HG02623 (cell line): ENCODE data around the gene MPPE1.
"Not testable (repeated sequence)": the region's sequence is repeated elsewhere in the genome, so short reads cannot be mapped to it uniquely, and the experiment has no call there.

Source experiments
- ATAC-seq: cut with Tn5 transposase; IDR thresholded peaks from one replicate; pipeline ENCODE4 v1.9.1; 2021; ENCODE audit warnings: moderate library complexity; ENCODE audit not compliant: unreplicated experiment

MPPE1 gene

DNA sequence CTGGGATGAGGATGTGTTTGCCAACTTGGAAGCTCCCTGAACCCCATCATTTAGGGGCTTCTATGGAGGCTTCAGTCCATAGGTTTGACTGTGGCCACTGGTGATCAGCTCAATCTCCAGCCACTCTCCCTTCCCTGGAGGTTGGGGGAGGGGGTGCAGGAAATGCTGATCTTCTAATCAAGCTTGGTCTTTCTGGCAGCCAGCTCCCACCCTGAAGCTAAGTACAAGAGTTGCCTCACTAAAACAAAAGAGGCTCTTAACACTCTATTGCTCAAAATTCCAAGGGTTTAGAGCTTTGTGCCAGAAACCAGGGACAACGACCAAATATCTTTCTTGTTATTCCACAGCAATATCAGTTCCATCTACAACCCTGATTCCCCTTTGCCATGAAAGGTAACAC lies 19.4 kb upstream of the MPPE1 start:
- ATAC-seq = no peak

DNA sequence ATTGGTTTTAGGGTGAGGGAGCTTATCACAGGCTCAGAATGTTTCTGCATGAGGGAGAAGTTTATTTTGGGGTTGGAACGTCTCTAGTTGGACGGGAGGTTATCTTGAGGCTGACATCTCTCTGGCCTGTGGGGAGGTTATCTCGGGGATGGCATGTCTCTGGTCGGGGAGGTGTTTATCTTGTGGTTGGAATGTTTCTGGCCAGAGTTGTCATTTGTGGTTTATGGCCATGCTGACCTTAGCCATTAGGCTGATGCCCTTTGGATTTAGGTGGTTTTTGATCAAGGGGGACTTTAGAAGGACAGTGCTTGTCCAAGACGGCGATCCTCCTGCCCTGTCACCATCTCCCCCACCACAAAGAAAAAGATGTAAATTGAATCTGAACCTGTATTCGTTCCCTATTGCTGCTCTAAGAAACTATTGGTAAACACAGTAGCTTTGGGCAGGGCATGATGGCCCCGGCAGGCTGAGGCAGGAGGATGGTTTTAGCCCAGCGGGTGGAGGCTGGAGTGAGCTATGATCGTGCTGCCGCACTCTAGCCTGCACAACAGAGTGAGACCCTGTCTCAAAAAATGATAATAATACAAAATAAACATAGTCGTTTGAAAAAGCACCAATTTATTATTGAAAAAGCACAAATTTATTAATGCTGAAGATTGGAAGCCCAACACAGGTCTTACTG lies 17.8 kb upstream of the MPPE1 start:
- ATAC-seq = no peak

DNA sequence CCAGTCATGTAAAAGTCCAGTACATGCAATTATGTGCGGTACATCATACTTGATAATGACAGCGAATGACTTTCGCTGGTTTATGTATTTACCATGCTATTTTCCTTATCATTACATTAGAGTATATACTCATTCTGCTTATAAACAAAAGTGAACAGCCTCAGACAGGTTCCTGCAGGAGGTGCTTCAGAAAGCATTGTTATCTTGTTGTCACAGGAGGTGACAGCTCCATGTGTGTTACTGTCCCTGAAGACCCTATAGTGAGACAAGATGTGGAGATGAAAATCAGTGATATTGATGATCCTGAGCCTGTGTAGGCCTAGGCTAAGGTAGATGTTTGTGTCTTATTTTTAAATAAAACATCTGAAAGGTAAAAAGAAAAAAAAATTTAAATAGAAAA lies 15.3 kb upstream of the MPPE1 start:
- no peak for ATAC-seq

DNA sequence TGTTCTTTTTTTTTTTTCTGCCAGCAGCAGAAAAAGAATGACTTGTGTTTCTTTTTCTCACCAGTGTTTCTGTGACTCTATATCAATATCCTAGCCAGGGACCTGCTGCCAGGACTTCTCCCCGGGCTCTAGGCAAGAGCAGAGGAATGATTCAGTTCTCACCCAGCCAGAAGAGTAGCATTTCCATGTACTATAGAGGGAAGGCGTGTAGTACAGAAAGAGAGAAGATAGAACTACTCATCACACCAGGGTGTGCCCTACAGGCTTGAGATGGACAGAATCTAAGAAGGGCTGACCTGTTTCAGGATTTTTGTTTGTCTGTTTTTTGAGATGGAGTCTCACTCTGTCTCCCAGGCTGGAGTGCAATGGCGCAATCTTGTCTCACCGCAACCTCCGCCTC lies 11.4 kb upstream of the MPPE1 start:
- ATAC-seq = not testable (repeated sequence)

DNA sequence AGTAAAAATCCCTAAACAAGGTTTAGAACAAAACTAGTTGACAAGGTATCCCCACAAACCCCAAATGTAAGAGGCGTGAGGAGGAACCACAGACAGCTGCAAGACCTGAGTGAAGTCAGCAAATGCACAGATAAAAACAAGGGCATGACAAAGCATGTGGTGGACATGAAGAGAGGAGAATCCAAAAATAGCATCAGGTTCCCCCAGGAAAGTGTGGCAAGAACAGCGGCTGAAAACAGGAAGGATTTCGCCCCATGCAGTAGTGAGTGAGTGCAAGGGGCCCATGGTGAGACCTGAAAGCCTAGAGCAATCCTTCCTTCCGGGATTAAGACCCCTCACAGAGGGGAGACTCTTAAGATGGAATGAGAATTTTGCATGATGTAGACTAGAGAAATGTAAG lies 8.8 kb upstream of the MPPE1 start:
- not testable (repeated sequence) for ATAC-seq

- ATAC-seq = no peak
Measured at GRCh38 chr18:11909591-11910026, 1.5 kb upstream of the MPPE1 start.

DNA sequence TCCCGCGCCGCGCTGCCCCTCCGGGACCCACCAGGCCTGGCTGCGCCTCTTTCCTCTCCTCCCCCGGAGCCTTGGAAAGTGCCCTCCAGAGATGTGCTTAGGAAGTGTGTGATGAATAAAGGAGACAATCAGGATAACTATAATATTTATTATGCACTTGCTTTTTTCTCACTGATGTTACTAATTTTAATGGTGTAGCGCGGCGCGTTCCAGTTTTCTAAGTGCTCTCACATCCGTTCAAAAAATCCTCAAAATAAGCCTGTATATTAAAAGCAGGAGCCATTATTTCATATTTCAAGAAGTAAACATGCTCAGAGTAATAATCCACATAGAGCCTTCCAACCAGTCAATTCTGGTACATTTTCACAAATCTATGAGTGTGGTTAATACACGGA lies 941 bp upstream of the MPPE1 start:
- ATAC-seq = no peak

DNA sequence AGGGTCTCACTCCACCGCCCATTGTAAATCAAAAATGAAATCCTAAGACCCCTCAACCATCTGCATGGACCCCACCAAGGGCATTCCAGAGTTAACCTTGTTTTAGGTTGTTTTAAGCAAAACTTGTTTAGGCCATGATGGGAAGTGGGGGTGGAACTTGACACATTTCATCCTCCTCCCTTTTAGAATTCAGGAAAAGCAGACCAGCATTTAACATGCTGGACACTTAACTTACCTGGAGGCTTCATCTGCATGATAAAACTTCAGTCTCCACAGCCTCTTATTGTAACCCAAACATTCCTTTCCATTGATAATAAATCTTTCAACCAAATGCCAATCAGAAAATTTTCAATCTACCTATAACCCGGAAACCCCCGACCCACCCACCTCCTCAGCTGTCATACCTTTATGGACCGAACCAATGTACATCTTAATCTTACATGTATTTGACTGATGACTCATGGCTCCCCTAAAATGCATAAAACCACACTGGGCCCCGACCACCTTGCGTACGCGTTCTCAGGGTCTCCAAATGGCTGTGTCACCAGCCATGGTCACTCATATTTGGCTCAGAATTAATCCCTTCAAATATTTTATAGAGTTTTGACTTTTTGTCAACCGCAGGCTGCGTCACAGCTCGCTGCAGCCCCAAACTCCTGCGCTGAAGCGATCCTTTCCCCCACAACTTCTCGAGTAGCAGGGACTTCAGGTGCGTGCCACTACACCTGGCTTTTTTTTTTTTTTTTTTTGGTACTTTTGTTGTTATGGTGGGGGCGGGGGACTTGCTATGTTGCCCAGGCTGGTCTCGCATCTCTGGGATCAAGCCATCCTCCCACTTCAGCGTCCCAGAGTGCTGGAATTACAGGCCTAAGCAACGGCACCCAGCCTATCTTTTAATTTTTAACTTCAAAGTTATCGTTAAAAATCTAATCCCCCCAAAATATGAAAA lies 917 bp downstream of the MPPE1 start:
- no peak for ATAC-seq

- ATAC-seq = no peak
Measured at GRCh38 chr18:11906176-11906575, 1.9 kb downstream of the MPPE1 start.

- ATAC-seq = no peak
Measured at GRCh38 chr18:11905613-11906012, 2.5 kb downstream of the MPPE1 start.

DNA sequence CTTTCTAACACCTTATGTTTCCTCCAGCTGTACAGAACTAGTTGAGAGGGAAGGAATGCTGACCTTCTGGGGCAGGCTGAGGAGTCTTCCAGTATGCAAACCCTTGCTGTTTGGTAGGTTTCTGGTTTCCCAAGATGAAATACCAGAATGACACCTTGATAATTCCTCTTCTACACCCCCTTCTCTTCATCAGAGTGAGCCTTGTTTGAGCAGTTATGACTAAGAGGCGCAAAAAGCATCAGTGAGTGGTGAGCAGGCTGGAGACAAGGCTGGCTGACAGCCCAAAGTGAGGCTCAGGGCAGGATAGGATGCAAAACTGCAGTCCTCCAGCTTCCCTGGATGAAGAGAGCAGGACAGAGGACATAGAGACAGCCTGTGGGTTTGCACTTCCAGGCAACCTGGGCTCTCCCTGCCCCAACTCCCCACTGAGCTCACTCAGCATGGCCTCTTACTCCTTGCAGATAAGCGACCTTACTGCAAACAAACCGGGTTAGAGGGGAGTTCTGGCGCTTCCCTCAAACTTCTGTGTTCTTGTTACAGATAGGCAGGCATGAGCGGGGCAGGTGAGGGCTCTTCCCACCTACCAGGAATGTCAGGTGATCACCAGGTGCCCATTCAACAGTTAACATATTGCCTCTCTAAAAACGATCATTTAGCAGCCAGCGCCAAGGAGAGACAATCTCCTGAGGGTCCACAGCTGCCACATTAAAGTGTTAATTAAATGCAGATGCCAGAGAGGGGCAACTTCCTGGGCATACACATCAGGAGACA lies 5.4 kb downstream of the MPPE1 start:
- no peak for ATAC-seq

GRCh38 chr18:11901826-11902438 lies 6.2 kb downstream of the MPPE1 start:
- ATAC-seq = no peak

GRCh38 chr18:11899063-11899462 lies 9.1 kb downstream of the MPPE1 start:
- ATAC-seq = no peak

DNA sequence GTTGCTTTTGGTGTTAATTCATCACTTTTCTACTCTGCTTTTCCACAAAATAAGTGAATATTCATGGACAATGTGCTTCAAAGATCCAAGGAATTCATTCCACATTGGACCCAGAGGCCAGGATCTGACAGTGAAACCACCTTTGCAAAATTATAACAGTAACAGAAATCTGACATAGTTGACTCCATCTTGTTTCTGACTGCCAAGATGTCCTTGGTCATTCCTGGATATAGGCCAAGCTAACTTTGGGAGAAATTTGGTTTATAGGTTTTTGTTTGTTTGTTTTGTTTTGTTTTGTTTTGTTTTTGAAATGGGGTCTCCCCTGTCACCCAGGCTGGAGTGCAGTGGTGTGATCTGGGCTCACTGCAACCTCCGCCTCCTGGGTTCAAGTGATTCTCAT lies 10.3 kb downstream of the MPPE1 start:
- ATAC-seq = no peak

GRCh38 chr18:11892438-11892837 lies 15.7 kb downstream of the MPPE1 start:
- ATAC-seq = not testable (repeated sequence)

DNA sequence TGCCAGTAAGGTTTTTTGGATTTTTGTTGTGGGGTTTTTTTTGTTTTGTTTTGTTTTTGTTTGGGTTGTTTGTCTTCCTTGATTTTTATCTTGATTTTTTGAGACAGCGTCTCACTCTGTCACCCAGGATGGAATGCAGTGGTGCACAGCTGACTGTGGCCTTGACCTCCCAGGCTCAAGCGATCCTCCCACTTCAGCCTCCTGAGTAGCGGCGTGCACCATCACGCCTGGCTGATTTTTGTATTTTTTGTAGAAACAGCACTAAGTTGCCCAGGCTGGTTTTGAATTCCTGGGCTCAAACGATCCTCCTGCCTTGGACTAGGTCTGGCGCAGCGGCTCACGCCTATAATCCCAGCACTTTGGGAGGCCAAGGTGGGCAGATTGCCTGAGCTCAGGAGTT lies 16.4 kb downstream of the MPPE1 start:
- ATAC-seq = no peak

- ATAC-seq = no peak
Measured at GRCh38 chr18:11889284-11889683, 18.8 kb downstream of the MPPE1 start.

DNA sequence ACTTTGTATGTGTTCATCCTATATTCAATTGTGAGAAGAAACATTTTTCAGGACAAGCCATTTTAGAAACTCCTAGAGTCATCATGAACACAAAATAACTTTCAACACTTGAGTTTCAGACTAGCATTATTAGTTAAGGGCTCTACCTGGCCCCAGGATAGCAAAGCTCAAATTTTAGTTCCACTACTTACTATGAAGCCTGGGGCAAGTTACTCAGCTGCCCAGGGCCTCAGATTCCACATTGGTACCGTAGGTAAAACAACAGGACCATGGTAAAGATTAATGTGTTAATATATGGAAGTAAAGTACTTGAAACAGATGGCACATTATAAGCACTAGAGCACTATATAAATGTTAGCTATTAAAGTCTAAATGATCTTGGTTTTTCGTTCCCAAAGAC lies 19.4 kb downstream of the MPPE1 start:
- no peak for ATAC-seq

DNA sequence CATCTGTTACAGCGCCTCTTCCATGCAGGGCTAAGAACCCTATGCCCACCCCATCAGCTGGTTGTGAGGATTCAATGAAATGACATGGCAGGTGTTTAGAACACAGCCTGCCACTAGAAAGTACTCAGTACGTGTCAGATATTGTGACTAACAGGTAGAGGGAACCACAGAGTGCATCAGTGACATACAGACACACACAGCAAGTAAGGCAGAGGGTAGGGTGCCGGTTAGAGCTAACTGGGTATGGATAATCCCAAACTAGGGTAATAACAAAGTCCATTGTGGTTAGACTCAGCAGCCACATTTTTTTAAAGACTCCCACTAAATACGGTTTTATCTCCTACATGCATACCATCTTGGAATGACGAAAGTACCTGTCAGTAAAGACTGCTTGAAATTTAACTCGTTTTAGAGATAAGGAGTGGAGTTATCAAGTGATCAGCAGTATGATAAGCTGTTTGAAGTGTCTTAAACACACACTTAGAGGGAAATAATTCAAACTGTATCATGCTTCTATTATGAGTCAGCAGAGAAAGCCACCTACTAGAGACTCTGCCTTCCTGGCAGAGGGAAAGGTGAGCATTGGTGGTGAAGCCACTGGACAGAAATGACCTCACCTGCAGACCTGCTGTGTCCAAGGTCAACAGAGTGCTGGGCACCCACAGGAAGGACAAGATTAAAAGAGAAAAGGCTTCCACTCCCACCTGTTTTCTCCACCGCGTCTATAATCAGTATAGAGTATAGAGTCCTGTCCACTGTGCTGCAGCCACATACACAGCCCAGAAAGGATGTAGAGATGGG lies 20.6 kb downstream of the MPPE1 start:
- no peak for ATAC-seq

- ATAC-seq = no peak
Measured at GRCh38 chr18:11886577-11887110, 21.5 kb downstream of the MPPE1 start.
